G401.6 (cell line): ENCODE measurements around the gene SPATA18.

Experiments used
- FAIRE-seq: peaks from 2 replicates; lab custom pipeline; 2012; peaks lifted over from hg19 to GRCh38; lab: Jason Lieb, UNC

Gene SPATA18

GRCh38 chr4:52051213-52051614, at the start of gene SPATA18:
Gene SPATA18, plus strand, starts transcription at chr4:52051304. Its CDS starts 401 bp downstream, at chr4:52051705.
- no peak for FAIRE-seq

GRCh38 chr4:52001616-52002015, 49.5 kb upstream of the SPATA18 start:
- no peak for FAIRE-seq

- FAIRE-seq: no peak
Observed at GRCh38 chr4:52004414-52004813, 46.7 kb upstream of the SPATA18 start.

- FAIRE-seq: no peak
Observed at GRCh38 chr4:52005604-52006273, 45.4 kb upstream of the SPATA18 start.

- no peak for FAIRE-seq
Observed at GRCh38 chr4:52006887-52007286, 44.2 kb upstream of the SPATA18 start.

DNA sequence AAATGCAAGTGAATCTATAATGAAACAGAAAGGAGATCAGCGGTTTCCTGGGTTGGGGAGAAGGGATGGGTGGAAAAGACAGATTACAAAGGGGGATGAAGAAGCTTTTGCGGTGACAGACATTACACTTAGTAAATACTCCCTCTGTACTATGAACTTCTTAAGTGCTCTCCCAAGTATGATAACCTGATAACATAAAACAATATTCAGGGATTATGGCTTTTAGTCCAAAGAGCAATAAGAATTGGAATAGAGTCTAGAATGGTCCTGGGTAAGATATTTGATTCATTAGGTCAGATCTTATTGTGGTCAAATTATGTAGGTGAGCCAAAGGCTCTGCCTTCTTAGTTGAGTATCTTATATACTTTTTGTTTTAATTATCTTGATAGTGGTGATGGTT, 40.1 kb upstream of the SPATA18 start:
- no peak for FAIRE-seq

DNA sequence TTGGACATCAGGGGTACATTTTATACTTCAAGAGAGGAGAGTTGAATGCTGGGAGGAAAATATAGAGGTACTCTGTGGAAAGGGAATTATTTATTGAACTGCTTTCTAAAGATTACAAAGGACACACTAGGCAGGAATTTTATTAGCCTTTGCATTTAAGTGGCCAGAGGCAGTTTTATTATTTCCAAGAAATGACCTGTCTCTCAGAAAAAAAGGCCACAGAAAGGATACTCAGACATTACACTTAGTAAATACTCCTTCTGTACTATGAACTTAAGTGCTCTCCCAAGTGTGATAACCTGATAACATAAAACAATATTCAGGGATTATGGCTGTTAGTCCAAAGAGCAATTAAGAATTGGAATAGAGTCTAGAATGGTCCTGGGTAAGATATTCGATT, 38.5 kb upstream of the SPATA18 start:
- FAIRE-seq: no peak

GRCh38 chr4:52014903-52015302, 36.2 kb upstream of the SPATA18 start:
- FAIRE-seq: no peak

DNA sequence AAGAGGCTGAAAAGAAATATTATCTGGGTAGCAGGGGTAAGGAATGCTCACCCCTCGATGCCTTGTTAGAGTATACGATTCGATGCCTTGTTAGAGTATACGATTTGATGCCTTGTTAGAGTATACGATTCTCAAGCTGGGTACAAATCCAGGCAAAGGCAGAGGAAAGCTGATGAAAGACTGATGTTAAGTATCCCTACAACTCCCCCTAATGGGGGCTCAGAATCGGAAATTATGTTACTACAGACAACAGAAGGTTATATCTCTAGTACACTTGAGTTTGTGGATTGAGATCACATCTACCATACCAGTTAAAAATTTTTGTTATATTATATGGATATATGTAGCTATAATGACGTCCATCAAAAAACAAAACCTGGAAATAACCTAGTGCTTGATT, 35.7 kb upstream of the SPATA18 start:
- FAIRE-seq: no peak

- no peak for FAIRE-seq
Observed at GRCh38 chr4:52016981-52017380, 34.1 kb upstream of the SPATA18 start.

GRCh38 chr4:52017814-52018213, 33.3 kb upstream of the SPATA18 start:
- no peak for FAIRE-seq

- FAIRE-seq: no peak
Observed at GRCh38 chr4:52019936-52020657, 31.0 kb upstream of the SPATA18 start, which contains the start of gene LRRC66. Gene LRRC66, minus strand, starts transcription at chr4:52020363. Its CDS starts 2,750 bp downstream, at chr4:52017613.

DNA sequence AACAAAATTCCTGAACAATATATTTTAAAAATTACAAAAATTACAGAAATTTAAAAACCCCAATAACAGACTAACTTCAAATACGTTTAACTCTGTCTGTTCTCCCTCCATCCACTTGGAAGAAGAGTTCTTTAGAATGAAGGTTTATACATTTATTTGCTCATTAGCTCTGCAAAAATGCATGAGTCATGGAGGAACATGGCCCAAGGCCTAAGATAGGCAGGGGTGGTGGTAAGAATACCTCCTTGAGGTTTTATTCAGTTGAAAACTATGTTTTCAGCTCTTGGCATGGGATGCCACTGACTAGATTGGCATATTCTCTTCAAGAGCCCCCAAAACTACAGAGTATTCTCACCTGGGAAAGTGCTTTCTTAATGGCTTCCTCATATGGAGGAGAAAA, 22.1 kb upstream of the SPATA18 start:
- FAIRE-seq: no peak

DNA sequence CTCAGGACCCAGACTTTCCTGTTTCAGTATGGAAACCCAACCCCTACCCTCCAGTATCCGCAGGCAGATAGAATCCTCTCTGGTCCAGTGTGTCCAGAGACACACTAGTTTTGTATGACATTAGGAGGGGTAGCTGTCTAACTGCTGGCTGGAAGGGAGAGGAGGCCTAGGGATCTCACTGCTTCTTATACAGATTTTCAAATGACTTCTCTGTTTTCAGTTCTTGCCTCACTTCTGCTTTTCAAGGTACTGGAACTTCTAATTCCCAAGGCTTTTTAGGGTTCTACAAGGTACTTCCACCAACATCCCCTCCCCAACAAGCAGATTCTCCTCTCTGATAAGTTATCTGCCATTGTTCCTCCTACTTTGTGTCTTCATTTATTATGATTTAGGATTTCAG, 19.1 kb upstream of the SPATA18 start:
- FAIRE-seq: no peak

DNA sequence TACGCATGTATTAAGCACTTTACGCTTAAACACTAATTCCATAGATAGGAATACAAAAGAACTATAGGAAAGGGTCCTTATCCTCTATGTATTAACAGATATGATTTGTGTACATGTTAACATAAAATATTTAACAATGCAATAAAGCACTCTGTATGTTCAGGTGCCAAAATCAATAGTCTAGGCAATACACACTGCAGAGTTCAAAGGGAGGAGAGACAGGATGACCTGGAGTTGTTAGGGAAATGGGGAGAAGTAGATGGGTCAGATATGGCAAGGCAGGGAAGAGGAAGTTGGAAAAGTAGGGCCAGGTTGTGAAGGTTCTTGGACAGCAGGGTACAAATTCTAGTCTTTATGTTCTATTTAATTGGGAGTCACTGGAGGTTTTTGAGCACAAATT, 15.9 kb upstream of the SPATA18 start:
- no peak for FAIRE-seq

GRCh38 chr4:52036886-52037530, 14.1 kb upstream of the SPATA18 start:
- no peak for FAIRE-seq

GRCh38 chr4:52037689-52038102, 13.4 kb upstream of the SPATA18 start:
- no peak for FAIRE-seq

GRCh38 chr4:52038103-52038912, 12.8 kb upstream of the SPATA18 start, which contains the start of gene SGCB:
Gene SGCB, minus strand, starts transcription at chr4:52038299. Its CDS starts 40 bp downstream, at chr4:52038259.
- FAIRE-seq: no peak

DNA sequence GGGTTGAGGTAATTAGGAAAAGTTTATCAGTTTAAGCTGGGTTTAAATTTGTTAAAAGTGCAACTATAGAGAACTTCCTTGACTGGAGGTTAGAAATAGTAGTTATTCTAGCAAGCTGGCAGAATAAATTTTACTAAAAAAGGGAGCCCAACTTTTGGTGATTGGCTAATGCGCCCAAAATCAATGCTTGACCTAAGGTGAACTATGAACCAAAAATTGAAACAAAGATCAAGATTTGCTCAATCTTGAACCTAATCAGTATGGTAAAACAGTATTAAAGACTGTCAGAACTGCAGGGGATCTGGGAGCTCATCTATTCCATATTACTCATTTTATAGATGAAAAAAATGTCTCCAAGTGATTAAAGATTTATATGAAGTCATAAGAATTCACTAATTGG, 6.1 kb upstream of the SPATA18 start:
- FAIRE-seq: no peak

DNA sequence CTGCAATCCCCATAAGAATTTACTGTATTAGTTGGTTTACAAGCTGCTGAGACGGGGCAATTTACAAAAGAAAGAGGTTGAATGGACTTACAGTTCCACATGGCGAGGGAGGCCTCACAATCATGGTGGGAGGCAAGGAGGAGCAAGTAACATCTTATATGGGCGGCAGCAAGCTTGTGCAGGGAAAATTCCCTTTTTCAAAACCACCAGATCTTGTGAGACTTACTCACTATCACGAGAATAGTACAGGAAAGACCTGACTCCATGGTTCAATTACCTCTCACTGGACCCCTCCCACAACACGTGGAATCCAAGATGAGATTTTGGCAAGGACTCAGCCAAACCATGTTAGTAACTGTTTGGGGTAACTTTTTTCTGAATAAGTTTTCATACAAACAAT, 1.8 kb upstream of the SPATA18 start:
- FAIRE-seq: no peak

DNA sequence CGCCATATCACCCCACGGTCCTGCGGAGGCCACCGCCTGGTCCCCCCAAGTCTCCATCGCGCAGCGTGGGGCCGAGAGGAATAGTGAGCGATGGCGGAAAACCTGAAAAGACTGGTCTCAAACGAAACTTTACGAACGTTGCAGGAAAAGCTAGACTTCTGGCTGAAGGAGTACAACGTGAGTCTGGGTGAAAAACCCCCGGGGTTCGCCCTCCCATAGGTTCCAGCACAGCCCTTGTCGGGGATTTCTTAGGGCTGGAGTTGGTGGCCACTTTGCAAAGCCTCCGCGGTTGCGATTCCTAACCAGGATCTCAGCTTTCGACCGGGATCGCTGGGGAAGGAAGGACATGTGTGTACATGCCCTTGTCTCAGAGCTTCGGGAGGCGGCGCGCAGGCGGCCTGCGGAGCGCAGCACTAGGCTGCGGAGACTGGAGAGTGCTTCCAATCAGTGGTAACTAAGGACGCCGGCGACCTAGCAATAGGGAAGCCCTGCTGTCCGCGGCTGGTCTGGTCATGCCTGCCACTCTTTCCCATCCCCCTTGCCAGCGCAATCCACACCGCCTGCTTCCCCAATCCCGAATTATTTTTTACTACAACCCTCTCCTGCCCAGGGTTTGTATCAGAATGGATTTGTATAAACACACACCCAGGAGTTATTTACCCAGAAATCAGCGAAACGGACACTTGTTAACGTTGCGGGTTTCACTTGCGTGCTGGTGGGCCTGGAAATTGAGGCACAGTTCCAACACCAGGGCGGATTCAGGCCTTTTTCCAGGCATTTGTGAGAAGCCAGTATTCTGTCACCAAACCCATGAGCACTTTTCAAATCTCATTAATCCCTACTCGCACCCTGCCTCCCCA, 741 bp downstream of the SPATA18 start:
- no peak for FAIRE-seq

- FAIRE-seq: no peak
Observed at GRCh38 chr4:52052475-52052780, 1.3 kb downstream of the SPATA18 start.
